HG02763 (cell line): ENCODE results near the gene KHDRBS2.
"Not testable (repeated sequence)": the region's sequence is repeated elsewhere in the genome, so short reads cannot be mapped to it uniquely, and the experiment has no call there.

ENCODE experiments used
- ATAC-seq: cut with Tn5 transposase; IDR thresholded peaks from one replicate; pipeline ENCODE4 v1.9.1; 2021; ENCODE audit warnings: mild to moderate bottlenecking, moderate library complexity; ENCODE audit not compliant: unreplicated experiment

KHDRBS2 gene

GRCh38 chr6:61869632-61870400 lies 416.2 kb downstream of the KHDRBS2 start:
- ATAC-seq: no peak

GRCh38 chr6:61868507-61869080 lies 417.4 kb downstream of the KHDRBS2 start:
- no peak for ATAC-seq

- no peak for ATAC-seq
Observed at GRCh38 chr6:61867635-61868034, 418.4 kb downstream of the KHDRBS2 start.

GRCh38 chr6:61857541-61857940 lies 428.5 kb downstream of the KHDRBS2 start:
- no peak for ATAC-seq

- ATAC-seq: no peak
Observed at GRCh38 chr6:61841958-61842357, 444.1 kb downstream of the KHDRBS2 start.

- ATAC-seq: no peak
Observed at GRCh38 chr6:61835237-61835636, 450.8 kb downstream of the KHDRBS2 start.

- ATAC-seq: no peak
Observed at GRCh38 chr6:61833176-61833755, 452.8 kb downstream of the KHDRBS2 start.

- no peak for ATAC-seq
Observed at GRCh38 chr6:61817716-61818115, 468.3 kb downstream of the KHDRBS2 start.

GRCh38 chr6:61810047-61810446 lies 476.0 kb downstream of the KHDRBS2 start:
- ATAC-seq: no peak

- ATAC-seq: no peak
Observed at GRCh38 chr6:61809004-61809595, 476.9 kb downstream of the KHDRBS2 start.

GRCh38 chr6:61787998-61788397 lies 498.0 kb downstream of the KHDRBS2 start:
- no peak for ATAC-seq

- not testable (repeated sequence) for ATAC-seq
Observed at GRCh38 chr6:61769446-61769845, 516.6 kb downstream of the KHDRBS2 start.

- no peak for ATAC-seq
Observed at GRCh38 chr6:61755739-61756138, 530.3 kb downstream of the KHDRBS2 start.

- no peak for ATAC-seq
Observed at GRCh38 chr6:61751986-61752385, 534.0 kb downstream of the KHDRBS2 start.

- no peak for ATAC-seq
Observed at GRCh38 chr6:61745994-61746393, 540.0 kb downstream of the KHDRBS2 start.

GRCh38 chr6:61711849-61712248 lies 574.2 kb downstream of the KHDRBS2 start:
- no peak for ATAC-seq

- no peak for ATAC-seq
Observed at GRCh38 chr6:61688165-61688564, 597.9 kb downstream of the KHDRBS2 start.

- no peak for ATAC-seq
Observed at GRCh38 chr6:61682562-61682961, 603.5 kb downstream of the KHDRBS2 start.

- no peak for ATAC-seq
Observed at GRCh38 chr6:61679625-61680024, 606.4 kb downstream of the KHDRBS2 start.

GRCh38 chr6:61675734-61676133 lies 610.3 kb downstream of the KHDRBS2 start:
- no peak for ATAC-seq

GRCh38 chr6:61649845-61650244 lies 636.2 kb downstream of the KHDRBS2 start:
- ATAC-seq: no peak

- no peak for ATAC-seq
Observed at GRCh38 chr6:61640463-61640862, 645.6 kb downstream of the KHDRBS2 start.
